HepG2 (cell line): Measurements from ENCODE around the gene TPRKB. TPM values are rescaled to one million over a fixed set of nuclear protein-coding genes. Genes with fewer than 3 reads are reported as not detected.
A peak's percentile ranks its signal among the peaks of the same experiment; 100 is the strongest.
"Not testable (repeated sequence)": the region's sequence is repeated elsewhere in the genome, so short reads cannot be mapped to it uniquely, and the experiment has no call there.

Experiments
- ATAC-seq: fragments of 200-7000 bp; cut with Tn5 transposase; 3 replicates; pipeline ENCODE4 v1.9.1; 2020; ENCODE audit warnings: mild to moderate bottlenecking, moderate library complexity
- BruUV-seq: library from RNA; stranded (reverse); fragments of 400-500 nt; replicated peaks from 2 replicates; lab custom pipeline; 2021; lab: Mats Ljungman, UMichigan
- CTCF ChIA-PET: fragments of 300-600 bp; formaldehyde crosslinking; extraction: SDS; loops from one replicate; lab custom pipeline; 2021; ENCODE audit warnings: low total read pairs, inconsistent platforms, low intra/inter-chr PET ratio; lab: Yijun Ruan, JAX
- POLR2A ChIA-PET: fragments of 350-600 bp; sonication (Branson Sonifier 250); formaldehyde crosslinking; loops from one replicate; lab custom pipeline; 2020; ENCODE audit warnings: antibody characterized with exemption, inconsistent platforms; lab: Yijun Ruan, JAX
- DNase-seq: peaks from one replicate; pipeline ENCODE4 v3.0.0-alpha.2; 2015; ENCODE audit warnings: low spot score
- FAIRE-seq: peaks from 3 replicates; lab custom pipeline; 2011; peaks lifted over from hg19 to GRCh38; lab: Jason Lieb, UNC
- H2AFZ ChIP-seq: one replicate; pipeline ENCODE4 v1.6.1; 2011; ENCODE audit warnings: low read length, inconsistent platforms
- H3K27ac ChIP-seq: fragments of 300-600 bp; 3 replicates; pipeline ENCODE4 v1.8.0; 2011; ENCODE audit warnings: mixed run types, mild to moderate bottlenecking, mixed read lengths, low read length, inconsistent platforms; ENCODE audit not compliant: insufficient read depth; ENCODE audit errors: extremely low read length
- H3K27me3 ChIP-seq, 2 experiments: fragments of 200-600 bp in 1 of 2; 2 replicates in 1 of 2; 3 replicates in 1 of 2; pipeline versions ENCODE4 v1.6.0 to v1.8.0; 2011; ENCODE audit warnings: low read length in 2 of 2, mild to moderate bottlenecking in 2 of 2, moderate library complexity in 2 of 2, inconsistent platforms in 1 of 2; ENCODE audit not compliant: insufficient read depth in 2 of 2, control insufficient read depth in 1 of 2
- H3K36me3 ChIP-seq, 2 experiments: fragments of 200-600 bp in 1 of 2; replicated peaks in 1 of 2; 2 replicates in 1 of 2; 3 replicates in 1 of 2; pipeline versions ENCODE4 v1.5.1 to v1.8.0; 2011; ENCODE audit warnings: low read length in 2 of 2, inconsistent platforms in 1 of 2; ENCODE audit not compliant: insufficient read depth in 2 of 2, control insufficient read depth in 1 of 2
- H3K4me1 ChIP-seq: 2 replicates; pipeline ENCODE4 v1.5.1; 2012; ENCODE audit warnings: low read length, inconsistent platforms; ENCODE audit not compliant: insufficient read depth
- H3K4me2 ChIP-seq: 2 replicates; pipeline ENCODE4 v1.6.0; 2011; ENCODE audit warnings: low read depth, low read length, inconsistent platforms
- H3K4me3 ChIP-seq, 3 experiments: fragments of 200-600 bp in 1 of 3; sonication (generic), shearing (Covaris generic) in 1 of 3; replicated peaks in 1 of 3; 2 replicates each; pipeline ENCODE4 v1.5.1; 2011 to 2016; ENCODE audit warnings: low read length in 3 of 3, inconsistent platforms in 2 of 3, low read depth in 2 of 3, mild to moderate bottlenecking in 2 of 3, control low read depth in 1 of 3, mixed read lengths in 1 of 3; ENCODE audit not compliant: insufficient read depth in 1 of 3
- H3K79me2 ChIP-seq: one replicate; pipeline ENCODE4 v1.6.1; 2011; ENCODE audit warnings: low read length, inconsistent platforms; ENCODE audit not compliant: insufficient read depth
- H3K9ac ChIP-seq: 2 replicates; pipeline ENCODE4 v1.6.0; 2011; ENCODE audit warnings: mild to moderate bottlenecking, low read depth, low read length, inconsistent platforms; ENCODE audit not compliant: insufficient read depth
- H3K9me3 ChIP-seq: 2 replicates; pipeline ENCODE4 v1.5.1; 2012; ENCODE audit warnings: mild to moderate bottlenecking, low read length
- H4K20me1 ChIP-seq: 2 replicates; pipeline ENCODE4 v1.6.0; 2011; ENCODE audit warnings: inconsistent platforms, mild to moderate bottlenecking, low read length, moderate library complexity; ENCODE audit not compliant: insufficient read depth
- ARID3A ChIP-seq: IDR thresholded peaks from 2 replicates; pipeline ENCODE4 v1.6.1; 2012; ENCODE audit warnings: low read depth, low read length, improper control_type of control experiment
- CTCF ChIP-seq: sonication (generic); formaldehyde crosslinking; IDR thresholded peaks from 2 replicates; pipeline ENCODE4 v1.5.0; 2020; ENCODE audit warnings: mild to moderate bottlenecking, missing genetic modification reagents, moderate library complexity
- STAG1 ChIP-seq: sonication (generic); formaldehyde crosslinking; IDR thresholded peaks from 2 replicates; pipeline ENCODE4 v1.4.0; 2020; ENCODE audit warnings: missing genetic modification reagents
- WGBS: methylation state at CpG from one replicate; pipeline ENCODE4 v1.1.6; 2017; ENCODE audit warnings: low lambda C conversion rate; 5-methylcytosine and 5-hydroxymethylcytosine counted together
- in situ Hi-C: cut with HindIII; loops from 2 replicates; pipeline ENCODE4 v1.10.0; 2017; ENCODE audit warnings: low pct_unique_long_range_greater_than_20kb; ENCODE audit not compliant: extremely low pct_ligation_motif_present
- intact Hi-C: fragments of 100-400 bp; cut with micrococcal nuclease; formaldehyde crosslinking; loops from one replicate; pipeline ENCODE4 v1.10.0; 2022; ENCODE audit not compliant: unreplicated experiment
- polyA plus RNA-seq, 8 experiments: library from polyadenylated mRNA; depleted of rRNA in 3 of 8; stranded (reverse) in 7 of 8; unstranded in 1 of 8; fragments of >200 nt; fragmentation: Illumina TruSeq in 4 of 8; extraction: Trizol in 4 of 8; gene quantifications; 2 replicates each; pipeline versions ENCODE4 v1.2.1 to v1.2.3, GENCODE V29; 2011 to 2016; ENCODE audit warnings: low read depth in 4 of 8, missing spikeins in 1 of 8, mixed read lengths in 1 of 8; ENCODE audit not compliant: insufficient read depth in 1 of 8
- total RNA-seq, 5 experiments: library from RNA; depleted of rRNA; stranded (reverse); fragments of >200 nt; fragmentation: Illumina TruSeq; extraction: Trizol; gene quantifications; 2 replicates each; pipeline ENCODE4 v1.2.3, GENCODE V29; 2016; ENCODE audit warnings: low read depth in 1 of 5

TPRKB gene
- total and polyA plus RNA-seq, 2 of the 13 experiments (the other 11 are each of a cell fraction or from before 2014, with no cell fraction given) = 32.0 to 58.0 TPM

- H3K4me1 ChIP-seq, H2AFZ ChIP-seq, in situ Hi-C loops, H3K4me3 ChIP-seq, H3K4me2 ChIP-seq, intact Hi-C loops, BruUV-seq, H4K20me1 ChIP-seq, CTCF ChIA-PET, H3K27ac ChIP-seq, H3K79me2 ChIP-seq, H3K9me3 ChIP-seq, FAIRE-seq, H3K36me3 ChIP-seq, POLR2A ChIA-PET, H3K9ac ChIP-seq, H3K27me3 ChIP-seq: not testable (repeated sequence)
- WGBS = 19% methylated on average over 5 of the region's 5 CpGs
- DNase-seq (peak; percentile 28), ATAC-seq (peak; percentile 71)
- peak; percentile 54; the same call in 1 of the 2 replicates for TF ChIP-seq ARID3A
- TF ChIP-seq CTCF (CRISPR knock-in tag) = peak; percentile 66
- peak; percentile 57 for TF ChIP-seq STAG1 (CRISPR knock-in tag)
Measured at GRCh38 chr2:73679951-73680571, 57.1 kb downstream of the TPRKB start.

Other genes with a start within 250 kb of the TPRKB start
- 1.8 and 1.9 TPM in 2 replicates for gene NAT8, start 94.9 kb downstream of the TPRKB start, total RNA-seq (2016; rRNA removed; fragmentation: Illumina TruSeq; extraction: Trizol)
- 12.9 and 15.6 TPM in 2 replicates for gene NAT8, start 94.9 kb downstream of the TPRKB start, polyA plus RNA-seq (2011; rRNA removed)
- 36.2 and 48.9 TPM in 2 replicates for gene DUSP11, start 42.8 kb upstream of the TPRKB start, total RNA-seq (2016; rRNA removed; fragmentation: Illumina TruSeq; extraction: Trizol)
- 23.1 and 30.5 TPM in 2 replicates for gene DUSP11, start 42.8 kb upstream of the TPRKB start, polyA plus RNA-seq (2011; rRNA removed)
- not detected in 2 replicates for gene C2orf78, start 46.8 kb upstream of the TPRKB start, total RNA-seq (2016; rRNA removed; fragmentation: Illumina TruSeq; extraction: Trizol)
- gene C2orf78, start 46.8 kb upstream of the TPRKB start, polyA plus RNA-seq (2011; rRNA removed) = not detected in 2 replicates
- 53.2 and 85.0 TPM in 2 replicates for gene STAMBP, start 91.6 kb upstream of the TPRKB start, total RNA-seq (2016; rRNA removed; fragmentation: Illumina TruSeq; extraction: Trizol)
- 45.2 and 49.6 TPM in 2 replicates for gene STAMBP, start 91.6 kb upstream of the TPRKB start, polyA plus RNA-seq (2011; rRNA removed)
- gene ACTG2, start 155.7 kb upstream of the TPRKB start, total RNA-seq (2016; rRNA removed; fragmentation: Illumina TruSeq; extraction: Trizol) = 0.13 and 0.14 TPM in 2 replicates
- not detected in 2 replicates for gene ACTG2, start 155.7 kb upstream of the TPRKB start, polyA plus RNA-seq (2011; rRNA removed)
- 105 and 130 TPM in 2 replicates for gene DGUOK, start 189.5 kb upstream of the TPRKB start, total RNA-seq (2016; rRNA removed; fragmentation: Illumina TruSeq; extraction: Trizol)
- 124 and 137 TPM in 2 replicates for gene DGUOK, start 189.5 kb upstream of the TPRKB start, polyA plus RNA-seq (2011; rRNA removed)
- gene TET3, start 247.6 kb upstream of the TPRKB start, total RNA-seq (2016; rRNA removed; fragmentation: Illumina TruSeq; extraction: Trizol) = 6.8 TPM in 2 replicates
- 4.3 and 4.7 TPM in 2 replicates for gene TET3, start 247.6 kb upstream of the TPRKB start, polyA plus RNA-seq (2011; rRNA removed)